IMR-90 (cell line): ENCODE measurements around the gene CATSPERE. TPM values are rescaled to one million over a fixed set of nuclear protein-coding genes. Genes with fewer than 3 reads are reported as not detected.
"Not testable (repeated sequence)": the region's sequence is repeated elsewhere in the genome, so short reads cannot be mapped to it uniquely, and the experiment has no call there.

Experiments
- ATAC-seq: fragments of 200-7000 bp; cut with Tn5 transposase; 2 replicates; pipeline ENCODE4 v1.9.1; 2020; ENCODE audit warnings: low read depth, mild to moderate bottlenecking, moderate library complexity
- BruUV-seq: library from RNA; stranded (reverse); fragments of 400-500 nt; replicated peaks from 2 replicates; lab custom pipeline; 2021; lab: Mats Ljungman, UMichigan
- CTCF ChIA-PET: fragments of 300-600 bp; formaldehyde crosslinking; extraction: SDS; loops from one replicate; lab custom pipeline; 2021; ENCODE audit warnings: antibody characterized with exemption; lab: Yijun Ruan, JAX
- POLR2A ChIA-PET: fragments of 300-600 bp; sonication (Branson Sonifier 250); formaldehyde crosslinking; loops from one replicate; lab custom pipeline; 2022; ENCODE audit warnings: antibody characterized with exemption; ENCODE audit not compliant: unreplicated experiment; lab: Charles Lee
- DNase-seq: peaks from one replicate; pipeline ENCODE4 v3.0.0; 2013
- H2AFZ ChIP-seq: replicated peaks from 2 replicates; pipeline ENCODE3; 2013; ENCODE audit warnings: low read length, mild to moderate bottlenecking; ENCODE audit not compliant: poor library complexity
- H2AK5ac ChIP-seq: 2 replicates; pipeline ENCODE4 v1.6.1; 2013; ENCODE audit warnings: low read depth, low read length, inconsistent platforms
- H2AK9ac ChIP-seq: replicated peaks from 2 replicates; pipeline ENCODE3; 2013; ENCODE audit warnings: mild to moderate bottlenecking, low read depth, low read length, moderate library complexity; ENCODE audit not compliant: poor library complexity
- H2BK120ac ChIP-seq: 2 replicates; pipeline ENCODE4 v1.6.1; 2013; ENCODE audit warnings: low read depth, low read length, inconsistent platforms
- H2BK15ac ChIP-seq: 3 replicates; pipeline ENCODE4 v1.6.1; 2013; ENCODE audit warnings: low read depth, low read length, inconsistent platforms
- H2BK20ac ChIP-seq: 2 replicates; pipeline ENCODE4 v1.6.1; 2013; ENCODE audit warnings: low read depth, mild to moderate bottlenecking, inconsistent platforms, low read length, moderate library complexity
- H2BK5ac ChIP-seq: 2 replicates; pipeline ENCODE4 v1.6.1; 2013; ENCODE audit warnings: mild to moderate bottlenecking, low read depth, low read length, inconsistent platforms; ENCODE audit not compliant: poor library complexity, severe bottlenecking
- H3K14ac ChIP-seq: replicated peaks from 2 replicates; pipeline ENCODE4 v1.6.1; 2013; ENCODE audit warnings: low read depth, low read length, inconsistent platforms
- H3K18ac ChIP-seq: 2 replicates; pipeline ENCODE4 v1.6.1; 2013; ENCODE audit warnings: low read depth, low read length, control low read depth
- H3K23ac ChIP-seq: 2 replicates; pipeline ENCODE4 v1.6.1; 2013; ENCODE audit warnings: low read depth, low read length, inconsistent platforms
- H3K27ac ChIP-seq: 2 replicates; pipeline ENCODE4 v1.5.1; 2013; ENCODE audit warnings: mild to moderate bottlenecking, control low read depth, low read length; ENCODE audit not compliant: insufficient read depth
- H3K27me3 ChIP-seq: 2 replicates; pipeline ENCODE4 v1.6.1; 2013; ENCODE audit warnings: low read length; ENCODE audit not compliant: control insufficient read depth, insufficient read depth
- H3K36me3 ChIP-seq: 2 replicates; pipeline ENCODE4 v1.6.1; 2013; ENCODE audit warnings: low read length, mixed read lengths; ENCODE audit not compliant: control insufficient read depth, insufficient read depth
- H3K4ac ChIP-seq: 2 replicates; pipeline ENCODE4 v1.6.1; 2013; ENCODE audit warnings: low read depth, low read length, inconsistent platforms
- H3K4me1 ChIP-seq: 2 replicates; pipeline ENCODE4 v1.6.1; 2013; ENCODE audit warnings: low read length, mixed read lengths; ENCODE audit not compliant: control insufficient read depth, insufficient read depth
- H3K4me2 ChIP-seq: 2 replicates; pipeline ENCODE4 v1.6.1; 2013; ENCODE audit warnings: low read depth, mild to moderate bottlenecking, control low read depth, low read length, moderate library complexity
- H3K4me3 ChIP-seq: 2 replicates; pipeline ENCODE4 v1.5.1; 2013; ENCODE audit warnings: low read depth, mild to moderate bottlenecking, control low read depth, low read length, moderate library complexity; ENCODE audit not compliant: insufficient read depth
- H3K56ac ChIP-seq: 2 replicates; pipeline ENCODE4 v1.6.1; 2013; ENCODE audit warnings: low read length, inconsistent platforms; ENCODE audit not compliant: insufficient read depth; ENCODE audit errors: extremely low read depth
- H3K79me1 ChIP-seq, 2 experiments: 2 replicates each; pipeline ENCODE4 v1.6.1; 2013; ENCODE audit warnings: low read length in 2 of 2, inconsistent platforms in 1 of 2, low read depth in 1 of 2
- H3K9ac ChIP-seq: 2 replicates; pipeline ENCODE4 v1.6.1; 2013; ENCODE audit warnings: low read depth, low read length, control low read depth
- H3K9me1 ChIP-seq: 2 replicates; pipeline ENCODE4 v1.6.1; 2013; ENCODE audit warnings: low read length, inconsistent platforms; ENCODE audit not compliant: insufficient read depth
- H3K9me3 ChIP-seq: 2 replicates; pipeline ENCODE4 v1.6.1; 2013; ENCODE audit warnings: low read length; ENCODE audit not compliant: control insufficient read depth, insufficient read depth
- H4K20me1 ChIP-seq: 2 replicates; pipeline ENCODE4 v1.6.1; 2013; ENCODE audit warnings: low read length, inconsistent platforms; ENCODE audit not compliant: insufficient read depth
- H4K5ac ChIP-seq: 2 replicates; pipeline ENCODE4 v1.6.1; 2013; ENCODE audit warnings: mild to moderate bottlenecking, low read depth, low read length, control low read depth
- H4K8ac ChIP-seq, 2 experiments: 2 replicates each; pipeline ENCODE4 v1.6.1; 2013; ENCODE audit warnings: low read depth in 2 of 2, low read length in 2 of 2, control low read depth in 1 of 2, inconsistent platforms in 1 of 2
- H4K91ac ChIP-seq: 2 replicates; pipeline ENCODE4 v1.6.1; 2013; ENCODE audit warnings: low read depth, low read length, inconsistent platforms; ENCODE audit not compliant: insufficient read depth
- BHLHE40 ChIP-seq: fragments of 150-350 bp; IDR thresholded peaks from 2 replicates; pipeline ENCODE4 v1.6.1; 2016; ENCODE audit warnings: mild to moderate bottlenecking, low read depth, low read length
- MXI1 ChIP-seq: IDR thresholded peaks from 2 replicates; pipeline ENCODE4 v1.6.1; 2012; ENCODE audit warnings: low read depth, mild to moderate bottlenecking, low read length, moderate library complexity, borderline replicate concordance
- WGBS, 2 experiments: methylation state at CpG; one replicate each; pipeline versions ENCODE4 v1.1.5 to v1.1.7; 2013; ENCODE audit warnings: missing lambda C conversion rate in 2 of 2; ENCODE audit not compliant: insufficient read length in 1 of 2; ENCODE audit errors: extremely low coverage in 2 of 2; 5-methylcytosine and 5-hydroxymethylcytosine counted together
- dilution Hi-C: fragments of 300-500 bp; cut with HindIII; formaldehyde crosslinking; loops from one replicate; pipeline ENCODE4 v1.14.3; 2018; ENCODE audit warnings: low sequenced_read_pairs; ENCODE audit not compliant: unreplicated experiment
- in situ Hi-C: fragments of 300-500 bp; cut with MboI; formaldehyde crosslinking; loops from 3 replicates; pipeline ENCODE4 v1.14.3; 2019; ENCODE audit warnings: low sequenced_read_pairs, inconsistent platforms, mixed read lengths
- intact Hi-C: fragments of 100-400 bp; cut with micrococcal nuclease; formaldehyde crosslinking; loops from 2 replicates; pipeline ENCODE4 v1.10.0; 2022
- polyA plus RNA-seq, 3 experiments: library from polyadenylated mRNA; depleted of rRNA; stranded (reverse); fragments of >200 nt; gene quantifications; 2 replicates each; pipeline ENCODE4 v1.2.3, GENCODE V29; 2012; ENCODE audit warnings: low replicate concordance in 1 of 3
- total RNA-seq: library from RNA; depleted of rRNA; stranded (reverse); fragments of >200 nt; gene quantifications from 2 replicates; pipeline ENCODE4 v1.2.3, GENCODE V29; 2012

Gene CATSPERE
- total and polyA plus RNA-seq, 2 of the 4 experiments (the other 2 are of a cell fraction): 0.07 to 0.18 TPM

GRCh38 chr1:244576259-244576892, 115.3 kb downstream of the CATSPERE start:
- WGBS, 2 experiments: 83% methylated on average over 1 of the region's 3 CpGs; no CpG with 5 or more reads in 1 of the 2 experiments
- no peaks in the 10 kb centered on the region for H3K36me3 ChIP-seq

GRCh38 chr1:244578205-244578604, 117.1 kb downstream of the CATSPERE start:
- 70% methylated on average over 4 of the region's 7 CpGs; no CpG with 5 or more reads in 1 of the 2 experiments for WGBS, 2 experiments
- H3K56ac ChIP-seq, H4K8ac ChIP-seq, H3K27me3 ChIP-seq, H2AFZ ChIP-seq, H2AK9ac ChIP-seq, H4K5ac ChIP-seq, H3K36me3 ChIP-seq, H4K91ac ChIP-seq, H3K23ac ChIP-seq, H4K20me1 ChIP-seq, H3K9ac ChIP-seq, H3K9me1 ChIP-seq, dilution Hi-C loops, H2AK5ac ChIP-seq, H3K4me2 ChIP-seq, H2BK5ac ChIP-seq, H3K79me1 ChIP-seq, H3K18ac ChIP-seq, intact Hi-C loops, H2BK15ac ChIP-seq, BruUV-seq, in situ Hi-C loops, H3K4ac ChIP-seq, H2BK20ac ChIP-seq, H2BK120ac ChIP-seq, H3K14ac ChIP-seq, CTCF ChIA-PET, H3K4me3 ChIP-seq, POLR2A ChIA-PET, DNase-seq, H3K27ac ChIP-seq, H3K4me1 ChIP-seq, ATAC-seq: not testable (repeated sequence)
- peaks cover 32% of the 10 kb centered on the region for H3K9me3 ChIP-seq

More at GRCh38 chr1:244576259-244576892, 115.3 kb downstream of the CATSPERE start:
- no peak overlapping the region for H4K5ac ChIP-seq
- in situ Hi-C loops: no loop called here
- DNase-seq: no peak
- H2BK20ac ChIP-seq: no peak overlapping the region
- no peak overlapping the region for H3K4ac ChIP-seq
- no peak overlapping the region for H2BK15ac ChIP-seq
- H2AK5ac ChIP-seq: no peak overlapping the region
- no peaks in the 10 kb centered on the region for H3K4me1 ChIP-seq
- H3K4me3 ChIP-seq: no peak overlapping the region
- no peak overlapping the region for H3K14ac ChIP-seq
- no peak overlapping the region for H3K56ac ChIP-seq
- no peak for ATAC-seq
- no peak overlapping the region for H3K9ac ChIP-seq
- peaks cover 36% of the 10 kb centered on the region for H3K9me3 ChIP-seq
- intact Hi-C loops: no loop called here
- H2AFZ ChIP-seq: no peak overlapping the region
- no peak overlapping the region for H3K18ac ChIP-seq
- H3K27ac ChIP-seq: no peak overlapping the region
- no peaks in the 10 kb centered on the region for H4K20me1 ChIP-seq
- no peak overlapping the region for H2BK5ac ChIP-seq
- H3K23ac ChIP-seq: no peak overlapping the region
- no peaks in the 10 kb centered on the region for H3K9me1 ChIP-seq
- POLR2A ChIA-PET: no interaction called here
- H2BK120ac ChIP-seq: no peak overlapping the region
- CTCF ChIA-PET: no interaction called here
- no peak overlapping the region for H3K4me2 ChIP-seq
- no peak for TF ChIP-seq MXI1
- no peak for TF ChIP-seq BHLHE40
- no peaks in the 10 kb centered on the region for H3K79me1 ChIP-seq
- dilution Hi-C loops: no loop called here
- no TSS peak for BruUV-seq
- H4K91ac ChIP-seq: no peak overlapping the region
- H4K8ac ChIP-seq: no peak overlapping the region
- H3K27me3 ChIP-seq: no peaks in the 10 kb centered on the region
- H2AK9ac ChIP-seq: no peak overlapping the region
